Activated naive CD8-positive, alpha-beta T cell treated with anti-CD3 and anti-CD28 coated beads, Interleukin-2, amount 50 U/mL, for 16 hours (primary cell): Measurements from ENCODE around the gene GLYAT.
"Not testable (repeated sequence)": the region's sequence is repeated elsewhere in the genome, so short reads cannot be mapped to it uniquely, and the experiment has no call there.

ENCODE experiments used
- DNase-seq: peaks from one replicate; pipeline ENCODE4 v3.0.0-alpha.2; 2020; ENCODE audit warnings: low read depth, low spot score

Gene GLYAT

DNA sequence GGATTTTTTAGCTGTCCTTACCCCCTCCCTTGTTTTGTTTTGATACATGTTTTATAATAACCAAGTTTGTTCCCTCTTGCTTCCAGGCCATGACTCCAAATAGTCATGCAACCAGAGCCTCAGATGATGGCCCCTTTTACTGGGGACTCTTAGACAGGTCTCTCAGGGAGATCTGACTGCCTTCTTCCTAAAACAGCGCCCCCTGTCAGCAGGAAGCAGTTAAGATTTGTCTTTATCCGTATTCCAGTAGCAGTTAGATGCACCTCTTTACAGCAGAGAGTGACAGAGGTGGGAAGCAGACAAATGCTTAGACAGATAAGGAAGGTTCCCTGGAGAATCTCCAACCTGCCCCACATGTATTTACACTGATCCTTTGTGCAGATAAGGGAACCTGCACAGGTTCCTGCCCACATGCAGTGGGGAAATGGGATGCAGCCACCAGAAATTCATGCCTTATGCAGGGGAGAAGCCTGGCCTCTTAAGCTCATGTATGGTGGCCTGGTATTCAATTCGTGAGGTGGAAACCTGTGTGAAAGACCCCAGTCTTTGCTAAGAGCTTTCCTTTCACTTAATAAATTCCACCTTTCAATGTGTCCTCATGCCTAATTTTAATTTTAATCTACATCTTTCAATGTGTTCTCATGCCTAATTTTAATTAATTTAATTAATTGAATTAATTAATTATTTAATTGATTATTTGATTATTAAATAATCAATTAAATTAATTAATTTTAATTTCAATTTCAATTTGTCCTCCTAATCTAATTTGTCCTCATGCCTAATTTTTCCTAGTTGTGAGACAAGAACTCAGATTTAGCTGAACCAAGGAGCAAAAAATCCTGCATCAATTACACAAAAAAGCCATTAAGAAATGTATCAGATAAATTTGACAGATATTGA, 11.5 kb upstream of the GLYAT start:
- DNase-seq: no peak

DNA sequence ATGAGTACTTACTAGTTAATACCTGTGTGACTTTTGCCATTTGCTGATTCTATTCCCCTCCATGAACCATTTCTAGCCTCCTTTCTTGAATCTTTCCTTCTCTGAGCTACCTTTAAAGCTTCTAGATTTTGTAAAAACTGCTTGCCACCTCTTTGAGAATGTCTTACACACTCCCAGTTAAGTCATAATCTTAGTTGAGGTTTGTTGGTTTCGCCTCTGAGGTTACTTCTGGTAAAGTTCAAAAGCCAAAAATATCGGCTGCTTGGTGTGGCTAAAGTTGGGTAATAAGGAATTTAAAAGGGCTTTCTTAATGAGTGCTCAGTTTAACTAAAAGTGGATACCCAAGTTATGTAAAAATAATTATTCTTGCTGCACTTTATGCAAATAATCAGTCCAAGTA, 10.4 kb upstream of the GLYAT start:
- no peak for DNase-seq

DNA sequence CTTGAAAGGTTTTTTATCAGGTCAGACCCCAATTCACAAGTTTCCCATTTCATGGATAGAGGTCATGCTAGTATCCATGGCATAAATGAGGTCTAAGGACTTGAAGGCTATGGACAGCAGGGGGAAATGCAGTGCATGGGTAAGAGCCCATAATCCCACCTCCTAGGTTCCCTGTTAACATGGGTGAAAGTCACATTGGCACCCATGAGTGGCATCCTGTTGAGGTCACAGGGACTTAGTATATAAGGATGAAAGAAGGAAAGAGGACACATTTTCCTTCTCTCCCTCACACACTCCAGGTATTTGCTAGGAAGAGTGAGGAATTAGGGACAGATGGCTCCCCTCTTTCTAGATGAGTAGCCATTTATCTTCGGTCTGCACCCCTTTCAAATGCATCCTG, 9.4 kb upstream of the GLYAT start:
- no peak for DNase-seq

DNA sequence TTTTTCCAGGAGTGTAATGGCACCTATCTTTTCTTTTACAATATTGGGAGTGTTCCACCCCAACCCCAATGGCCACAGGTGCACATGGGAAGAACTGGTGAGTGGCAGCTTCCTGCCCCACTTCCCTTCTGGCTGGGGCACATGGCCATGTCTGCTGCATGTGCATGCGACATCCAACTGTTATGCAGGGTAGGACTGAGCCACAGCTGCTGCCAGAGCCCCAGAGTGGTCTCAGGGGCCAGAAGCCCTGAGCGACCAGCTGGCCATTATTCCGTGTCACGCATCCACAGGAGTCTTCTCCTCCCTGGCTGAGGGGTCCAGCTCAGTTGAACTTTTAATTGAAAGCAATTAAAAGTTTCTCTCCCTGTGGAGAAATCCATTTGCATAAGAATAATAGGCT, 8.7 kb upstream of the GLYAT start:
- no peak for DNase-seq

DNA sequence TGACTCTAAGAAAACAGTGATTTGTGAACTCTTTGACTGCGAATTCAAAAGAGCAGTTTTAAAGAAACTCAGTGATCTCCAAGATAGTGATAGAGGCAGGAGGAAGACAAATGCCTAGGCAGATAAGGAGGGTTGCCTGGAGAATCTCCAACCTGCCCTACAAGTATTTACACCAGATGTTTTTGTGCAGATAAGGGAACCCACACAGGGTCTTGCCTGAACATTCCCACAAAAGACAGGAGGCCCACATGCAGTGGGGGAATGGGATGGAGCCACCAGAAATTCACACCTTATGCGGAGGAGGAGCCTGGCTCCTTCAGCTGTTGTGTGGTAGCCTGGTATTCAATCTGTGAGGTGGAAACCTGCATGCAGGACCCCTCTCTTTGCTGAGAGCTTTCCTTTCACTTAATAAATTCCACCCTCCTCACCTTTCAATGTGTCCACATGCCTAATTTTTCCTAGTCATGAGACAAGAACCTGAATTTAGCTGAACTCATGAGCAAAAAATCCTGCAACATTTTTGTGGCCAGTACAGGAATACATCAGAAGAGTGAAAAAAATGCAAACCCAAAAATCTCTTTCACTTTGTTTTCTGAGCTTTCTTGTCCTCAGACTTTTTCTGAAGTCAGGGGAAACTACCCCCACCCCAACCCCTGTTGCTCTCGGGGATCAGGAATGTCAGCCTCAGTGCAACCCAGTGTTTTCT, 8.1 kb upstream of the GLYAT start:
- DNase-seq: no peak

DNA sequence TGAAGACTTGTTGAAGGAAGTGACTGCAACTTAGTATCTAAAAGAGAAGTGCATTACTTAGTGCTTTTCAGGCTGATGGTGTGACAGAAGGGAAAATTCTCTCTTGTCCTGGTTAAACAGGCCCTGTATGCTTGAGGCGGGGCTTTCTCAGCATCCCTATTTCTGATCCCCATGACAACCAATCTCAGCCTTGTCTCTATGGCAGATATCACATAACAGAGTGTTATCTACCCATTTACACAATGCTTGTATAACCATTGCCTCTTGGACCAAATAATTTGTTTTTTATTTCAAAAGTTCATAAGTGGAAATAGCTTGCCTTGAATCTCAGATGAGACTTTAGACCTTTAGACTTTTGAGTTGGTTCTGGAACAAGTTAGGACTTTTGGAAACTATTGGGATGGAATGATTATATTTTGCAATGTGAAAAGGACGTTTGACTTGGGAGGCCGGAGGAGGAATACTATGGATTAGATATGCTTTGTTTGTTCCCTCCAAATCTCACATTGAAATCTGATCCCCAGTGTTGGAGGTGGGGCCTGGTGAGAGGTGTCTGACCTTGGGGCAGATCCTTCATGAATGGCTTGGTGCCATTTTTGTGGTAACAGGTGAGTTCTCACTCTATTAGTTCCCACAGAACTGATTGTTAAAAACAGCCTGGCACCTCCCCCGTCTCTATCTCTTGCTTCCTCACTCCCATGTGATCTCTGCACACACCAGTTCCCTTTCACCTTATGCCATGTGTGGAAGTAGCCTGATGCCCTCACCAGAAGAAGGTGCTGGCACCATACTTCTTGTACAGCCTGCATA, 3.1 kb upstream of the GLYAT start:
- no peak for DNase-seq

DNA sequence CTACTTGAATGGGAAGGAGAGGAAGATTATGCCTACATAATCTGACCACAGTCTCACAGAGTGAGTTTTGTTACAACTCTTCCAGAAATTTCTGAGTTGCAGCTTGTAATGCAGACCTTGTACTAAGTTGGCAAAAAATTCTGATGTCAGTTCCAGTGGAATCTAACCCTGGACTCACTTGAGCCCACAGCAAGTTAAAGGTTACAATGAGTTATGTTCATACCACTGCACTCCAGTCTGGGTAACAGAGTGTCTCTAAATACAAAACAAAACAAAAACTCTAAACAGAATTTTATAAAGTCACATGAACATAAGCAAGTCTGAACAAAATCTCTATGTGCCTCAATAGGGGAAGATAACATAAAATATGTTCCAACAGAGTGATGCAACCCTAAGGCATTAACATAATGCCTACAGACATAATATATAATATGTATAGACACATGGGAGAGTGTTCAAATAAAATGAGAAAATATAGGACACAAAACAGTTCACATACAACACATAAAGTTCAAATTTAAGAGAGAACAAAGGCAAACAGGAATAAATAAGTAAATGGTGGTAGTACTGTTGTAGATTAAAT, 1.1 kb downstream of the GLYAT start:
- no peak for DNase-seq

DNA sequence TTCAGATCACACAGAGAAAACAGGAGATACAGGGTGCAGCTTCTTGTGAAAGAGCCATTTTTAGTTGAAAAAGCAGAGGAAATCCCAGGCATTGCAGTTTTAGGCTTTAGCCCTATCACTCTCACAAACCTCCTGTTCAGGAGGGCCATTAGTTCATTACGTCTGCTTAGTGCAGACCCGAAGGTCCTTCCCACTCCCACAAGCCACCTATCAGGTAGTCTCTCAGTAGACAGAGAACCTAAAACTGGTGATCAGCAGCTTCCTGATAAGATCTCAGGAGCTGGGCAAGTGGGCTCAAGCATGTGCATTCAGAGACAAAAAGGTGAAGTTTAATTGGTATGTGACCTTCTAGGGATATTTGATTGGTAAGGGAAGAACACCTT, 4.3 kb downstream of the GLYAT start:
- DNase-seq: no peak

DNA sequence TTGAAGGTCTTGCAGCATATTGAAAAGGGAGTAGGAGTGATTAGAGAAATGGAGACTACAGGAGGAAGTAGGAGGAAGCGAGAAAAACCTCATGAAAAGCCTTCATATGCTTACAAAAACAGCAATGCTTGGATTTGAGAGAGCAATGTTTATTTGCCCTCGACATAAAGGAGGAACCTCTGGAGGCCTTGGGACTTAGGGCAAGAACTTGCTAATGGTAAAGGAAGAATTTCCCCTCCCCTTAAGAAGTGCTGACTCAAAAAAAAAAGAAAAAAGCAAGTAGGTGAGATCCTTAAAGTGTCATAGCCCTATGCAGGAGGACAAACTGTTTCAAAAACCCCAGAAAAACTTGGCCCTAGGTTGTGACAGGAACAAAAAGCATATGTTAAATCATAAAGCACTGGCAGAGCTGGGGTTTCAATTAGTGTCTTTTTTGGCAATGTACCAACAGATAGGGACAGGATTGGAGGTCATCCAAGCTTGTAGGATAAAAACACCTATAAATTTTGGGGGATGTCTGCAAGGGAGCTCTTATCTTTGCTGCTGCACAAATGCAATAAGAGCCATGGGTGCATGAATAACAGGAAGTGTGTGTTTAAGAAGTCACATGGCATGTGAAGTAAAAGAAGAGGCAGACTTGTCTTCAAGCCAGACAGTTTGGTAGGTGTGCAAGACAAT, 4.9 kb downstream of the GLYAT start:
- no peak for DNase-seq

DNA sequence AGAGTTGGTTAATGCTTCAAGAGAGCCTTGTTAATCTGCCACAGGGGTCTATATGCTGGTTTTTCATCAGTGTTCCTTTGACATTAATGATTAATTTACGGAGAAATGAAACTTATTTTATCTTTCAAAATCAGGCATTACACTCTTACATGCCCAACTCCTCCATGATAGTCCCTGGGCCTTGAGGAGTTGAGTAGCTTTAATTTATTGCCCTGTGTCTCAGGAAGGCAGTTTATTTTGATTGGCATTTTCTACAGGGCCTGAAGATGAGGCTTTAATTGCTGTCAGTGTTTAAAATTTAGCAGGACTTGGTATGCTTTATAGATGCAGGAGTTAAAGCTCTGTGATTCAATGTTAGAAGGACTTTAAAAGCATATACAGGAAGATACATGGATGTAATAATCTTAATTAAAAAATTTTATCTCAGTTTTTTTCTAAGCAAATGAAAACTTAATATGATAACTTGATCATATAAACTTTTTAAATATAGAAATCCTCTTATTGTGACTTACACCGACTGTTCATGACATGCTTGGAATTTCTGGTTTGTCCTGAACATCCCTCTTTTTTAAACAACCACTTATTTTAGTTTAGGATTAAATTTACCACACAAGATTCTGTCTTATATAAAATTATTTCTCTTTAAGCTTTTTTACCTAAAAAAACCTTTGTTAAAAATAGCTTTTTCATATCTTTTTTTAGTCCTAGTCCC, 12.2 kb downstream of the GLYAT start:
- no peak for DNase-seq

DNA sequence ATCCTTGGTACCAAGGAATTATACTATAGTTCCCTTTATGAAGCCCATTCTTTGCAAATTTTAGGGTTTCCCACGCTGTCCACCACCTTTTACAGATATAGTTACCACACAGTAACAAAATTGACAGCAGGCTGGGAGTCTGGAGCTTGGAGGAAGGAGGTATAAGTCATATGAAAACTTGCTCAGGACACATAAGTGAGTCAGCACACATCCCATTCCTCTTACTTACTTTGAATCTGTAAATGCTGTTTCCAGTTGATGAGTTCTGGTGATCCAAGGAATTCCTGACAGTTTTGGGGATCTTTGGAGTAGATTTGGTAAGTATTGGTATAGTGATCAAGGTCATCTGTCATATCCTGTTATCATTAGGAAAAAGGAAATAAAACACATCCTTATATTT, 19.2 kb downstream of the GLYAT start:
- DNase-seq: no peak

DNA sequence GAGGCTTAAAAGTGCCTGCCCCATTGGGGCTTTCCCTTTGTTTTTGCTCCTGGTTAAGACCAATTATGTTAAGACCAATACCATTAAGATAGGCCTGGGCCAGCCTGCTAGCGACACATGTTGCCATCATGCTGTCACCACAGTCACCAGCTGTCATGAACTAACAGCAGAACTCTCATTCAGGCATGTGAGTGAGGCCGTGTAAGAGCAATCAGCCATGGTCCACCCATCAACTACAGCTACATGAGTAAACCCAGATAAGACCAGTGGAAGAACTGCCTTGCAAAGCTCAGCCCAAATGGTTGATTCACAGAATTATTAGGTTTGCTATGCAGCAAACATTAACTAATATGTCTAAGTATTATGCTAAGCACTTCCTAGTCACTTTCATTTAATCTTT, 19.9 kb downstream of the GLYAT start:
- no peak for DNase-seq

DNA sequence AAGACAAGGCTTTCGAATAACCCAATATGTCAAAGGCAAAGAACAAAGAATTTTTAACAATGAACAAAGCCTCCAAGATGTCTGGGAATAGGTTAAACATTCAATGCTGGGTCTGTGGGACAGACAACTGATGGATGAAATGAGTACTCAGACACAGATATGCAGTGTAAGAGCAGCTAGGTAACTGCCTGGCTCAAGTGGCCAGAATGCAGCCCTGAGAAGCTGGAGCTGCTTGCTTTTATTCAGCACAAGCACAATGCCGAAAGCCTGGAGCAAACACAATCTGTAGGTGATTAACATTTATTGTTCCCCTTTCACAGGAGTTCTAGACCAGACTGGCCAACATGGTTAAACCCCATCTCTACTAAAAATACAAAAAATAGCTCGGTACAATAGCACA, 24.0 kb downstream of the GLYAT start:
- DNase-seq: no peak

DNA sequence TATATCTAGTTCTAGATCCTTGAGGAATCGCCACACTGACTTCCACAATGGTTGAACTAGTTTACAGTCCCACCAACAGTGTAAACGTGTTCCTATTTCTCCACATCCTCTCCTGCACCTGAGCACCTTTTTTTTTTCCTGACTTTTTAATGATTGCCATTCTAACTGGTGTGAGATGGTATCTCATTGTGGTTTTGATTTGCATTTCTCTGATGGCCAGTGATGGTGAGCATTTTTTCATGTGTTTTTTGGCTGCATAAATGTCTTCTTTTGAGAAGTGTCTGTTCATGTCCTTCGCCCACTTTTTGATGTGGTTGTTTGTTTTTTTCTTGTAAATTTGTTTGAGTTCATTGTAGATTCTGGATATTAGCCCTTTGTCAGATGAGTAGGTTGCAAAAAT, 34.9 kb downstream of the GLYAT start:
- not testable (repeated sequence) for DNase-seq

DNA sequence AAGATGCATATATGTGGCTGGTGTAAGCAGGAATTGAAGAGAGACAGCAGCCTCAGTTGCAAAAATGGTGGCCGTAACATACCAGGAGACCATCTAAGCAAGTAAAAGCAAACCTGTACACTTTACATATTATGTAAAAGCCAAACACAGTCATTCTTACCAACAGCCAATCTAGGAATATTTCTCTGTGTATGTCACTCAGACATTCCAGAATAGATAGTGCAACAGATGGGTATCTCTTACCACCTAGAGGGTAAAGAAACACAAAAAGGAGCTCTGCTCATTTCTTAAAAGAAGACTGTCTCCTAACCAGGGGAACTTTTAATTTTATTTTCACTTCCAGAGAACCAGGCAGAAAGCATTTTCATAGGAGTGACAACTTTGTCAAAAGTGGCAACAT, 38.7 kb downstream of the GLYAT start:
- no peak for DNase-seq

DNA sequence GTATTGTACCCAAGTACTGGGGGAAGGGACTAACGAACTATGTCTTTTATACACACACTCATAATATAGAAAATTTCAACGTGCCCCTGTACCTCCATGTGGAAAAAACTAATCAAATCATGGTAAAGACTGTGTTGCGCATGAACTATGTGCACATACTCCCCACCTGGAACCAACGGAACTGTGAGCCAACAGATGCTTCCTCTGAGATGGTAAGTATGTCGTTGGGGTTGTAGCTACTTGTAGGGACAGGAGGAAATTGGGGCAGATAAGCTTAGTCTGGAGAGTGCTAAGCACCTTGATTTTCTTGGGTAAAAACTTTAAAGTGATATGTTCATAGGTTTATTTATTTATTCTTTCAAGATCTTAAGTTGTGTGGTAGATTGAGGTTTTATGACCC, 40.1 kb downstream of the GLYAT start:
- DNase-seq: no peak

DNA sequence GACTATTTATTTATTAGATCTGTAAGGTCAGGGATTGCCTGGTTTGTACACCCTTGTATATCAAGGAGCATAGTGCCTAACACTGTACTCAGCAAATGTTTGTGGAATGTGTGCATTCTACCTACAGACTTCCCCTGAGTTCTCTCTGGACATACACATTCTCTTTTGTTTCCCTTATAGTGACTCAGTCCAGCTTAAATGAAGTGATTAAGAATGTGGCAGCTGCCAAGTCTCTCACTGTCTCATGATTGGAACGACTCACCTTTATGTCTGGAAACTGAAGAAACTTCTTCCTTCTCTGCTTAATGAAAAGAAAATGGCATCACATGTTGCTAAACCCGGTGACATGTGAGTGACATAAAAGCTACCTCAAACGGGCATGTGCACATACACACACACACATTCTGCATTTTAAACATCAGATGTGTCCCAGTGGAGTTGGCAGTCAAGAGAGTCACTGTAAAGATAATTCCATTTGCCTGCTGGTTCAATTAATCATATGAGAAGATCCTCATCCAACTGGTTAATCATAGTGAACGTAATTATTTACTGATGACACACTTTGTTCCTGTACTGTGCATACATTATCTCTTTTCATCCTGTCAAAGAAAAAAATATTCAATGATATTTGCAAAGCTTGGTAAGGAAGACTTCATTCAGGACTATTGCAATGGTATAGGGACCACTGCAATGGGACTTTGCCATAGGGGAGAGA, 42.8 kb downstream of the GLYAT start:
- DNase-seq: no peak

DNA sequence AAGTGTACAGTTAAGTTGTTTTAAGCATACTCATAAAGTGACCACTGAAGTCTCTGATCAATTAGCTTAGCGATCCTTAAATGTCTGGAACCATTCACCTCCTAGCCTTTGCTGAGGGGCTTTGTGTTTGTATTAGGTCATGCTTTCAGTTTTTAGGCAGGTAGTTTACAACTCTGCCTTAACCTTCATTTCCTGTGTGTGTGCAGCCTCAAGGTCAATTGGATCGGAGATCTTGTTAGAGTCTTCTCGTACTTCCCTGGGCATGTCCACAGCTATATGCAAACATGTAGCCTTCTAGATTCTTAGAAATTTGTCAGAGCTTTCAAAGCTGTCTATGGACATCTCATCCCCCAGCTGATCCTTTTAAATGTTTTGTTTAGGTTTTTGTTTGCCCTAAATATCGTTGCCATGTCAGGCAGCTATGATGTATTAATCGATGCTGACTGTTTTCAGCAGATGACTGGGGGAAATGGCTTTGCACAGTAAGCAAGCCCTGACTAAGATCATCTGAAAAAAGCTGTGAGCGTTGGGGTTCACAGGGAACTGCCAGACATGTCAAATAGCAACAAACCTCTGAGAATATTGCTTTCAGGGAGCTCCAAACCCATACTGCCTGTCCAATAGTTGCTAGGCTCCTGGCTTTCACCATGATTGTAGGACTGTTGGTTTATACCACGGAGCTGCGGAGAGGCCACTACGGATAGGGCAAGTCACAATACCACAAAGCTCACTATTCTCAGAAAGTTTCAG, 45.6 kb downstream of the GLYAT start:
- DNase-seq: no peak

DNA sequence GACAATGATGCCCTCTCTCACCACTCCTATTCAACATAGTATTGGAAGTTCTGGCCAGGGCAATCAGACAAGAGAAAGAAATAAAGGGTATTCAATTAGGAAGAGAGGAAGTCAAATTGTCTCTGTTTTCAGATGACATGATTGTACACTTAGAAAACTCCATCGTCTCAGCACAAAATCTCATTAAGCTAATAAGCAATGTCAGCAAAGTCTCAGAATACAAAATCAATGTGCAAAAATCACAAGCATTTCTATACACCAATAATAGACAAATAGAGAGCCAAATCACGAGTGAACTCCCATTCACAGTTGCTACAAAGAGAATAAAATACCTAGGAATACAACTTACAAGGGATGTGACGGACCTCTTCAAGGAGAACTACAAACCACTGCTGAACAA, 49.1 kb downstream of the GLYAT start:
- DNase-seq: not testable (repeated sequence)
